Glomerular visceral epithelial cell (primary cell): ENCODE results near the gene CLDN9.

ENCODE experiments used
- DNase-seq: peaks from one replicate; pipeline ENCODE4 v3.0.0-alpha.2; 2016; ENCODE audit errors: extremely low spot score

CLDN9 gene

DNA sequence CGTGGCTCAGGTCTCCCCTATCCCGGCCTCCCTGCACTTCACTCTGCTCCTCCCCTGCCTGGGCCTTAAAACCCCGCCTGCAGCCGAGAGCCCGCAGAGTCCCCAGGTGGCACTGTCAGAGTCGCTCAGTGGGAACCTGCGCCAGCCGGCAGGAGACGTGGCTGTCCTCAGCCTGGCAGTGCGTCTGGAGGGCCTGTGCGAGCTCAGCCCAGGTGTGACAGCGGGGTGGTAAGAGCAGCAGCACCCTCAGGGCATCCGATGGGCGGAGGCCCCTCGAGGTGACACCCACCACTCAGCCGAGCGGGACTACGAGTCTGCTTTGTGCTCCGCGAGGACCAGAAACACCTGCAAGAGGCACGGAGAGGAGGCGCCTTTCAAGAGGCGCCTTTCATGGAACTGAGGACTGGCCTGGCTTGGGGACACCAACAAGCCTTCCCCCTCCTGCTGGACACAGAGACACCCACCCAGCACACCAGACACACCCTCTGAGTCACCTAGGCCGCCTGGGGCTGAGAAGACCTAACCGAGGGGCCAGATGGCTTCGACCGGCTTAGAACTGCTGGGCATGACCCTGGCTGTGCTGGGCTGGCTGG is at the start of gene CLDN9:
Gene CLDN9, plus strand, starts transcription at position 96 of the 593 bp plus-strand sequence. Its CDS starts 440 bp downstream, at position 536.
- DNase-seq: no peak

DNA sequence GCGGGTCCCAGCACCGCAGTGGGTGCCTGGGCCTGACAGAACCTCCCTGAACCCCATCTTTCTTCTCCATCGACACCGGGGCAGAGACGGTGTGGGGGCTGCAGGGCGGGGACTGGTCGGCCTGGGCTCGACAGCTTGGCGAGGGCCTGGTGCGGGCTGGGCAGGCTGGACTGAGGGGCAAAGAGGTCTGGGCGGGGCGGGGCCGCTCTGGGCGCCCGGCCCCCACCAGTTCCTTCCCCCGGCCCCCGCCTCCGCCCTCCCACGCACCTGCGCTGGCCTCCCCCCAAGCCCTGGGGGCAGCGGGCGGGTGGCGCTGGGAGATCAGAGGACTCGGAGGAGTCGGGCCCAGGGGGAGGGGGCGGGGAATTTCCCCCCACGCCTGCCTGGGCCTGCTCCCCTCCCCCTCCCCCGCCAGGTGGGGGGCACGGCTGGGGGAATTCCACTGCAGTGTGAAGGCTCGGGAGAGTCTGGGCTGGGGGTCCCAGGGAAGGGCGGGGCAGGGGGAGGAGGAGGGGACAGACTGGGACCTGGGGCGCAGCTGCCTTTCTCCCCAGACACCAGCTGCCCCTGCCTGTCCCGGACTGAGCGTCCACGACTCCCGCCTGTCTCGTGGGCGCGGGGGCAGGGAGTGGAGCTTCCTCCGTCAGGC is 49.5 kb upstream of the CLDN9 start:
- no peak for DNase-seq

DNA sequence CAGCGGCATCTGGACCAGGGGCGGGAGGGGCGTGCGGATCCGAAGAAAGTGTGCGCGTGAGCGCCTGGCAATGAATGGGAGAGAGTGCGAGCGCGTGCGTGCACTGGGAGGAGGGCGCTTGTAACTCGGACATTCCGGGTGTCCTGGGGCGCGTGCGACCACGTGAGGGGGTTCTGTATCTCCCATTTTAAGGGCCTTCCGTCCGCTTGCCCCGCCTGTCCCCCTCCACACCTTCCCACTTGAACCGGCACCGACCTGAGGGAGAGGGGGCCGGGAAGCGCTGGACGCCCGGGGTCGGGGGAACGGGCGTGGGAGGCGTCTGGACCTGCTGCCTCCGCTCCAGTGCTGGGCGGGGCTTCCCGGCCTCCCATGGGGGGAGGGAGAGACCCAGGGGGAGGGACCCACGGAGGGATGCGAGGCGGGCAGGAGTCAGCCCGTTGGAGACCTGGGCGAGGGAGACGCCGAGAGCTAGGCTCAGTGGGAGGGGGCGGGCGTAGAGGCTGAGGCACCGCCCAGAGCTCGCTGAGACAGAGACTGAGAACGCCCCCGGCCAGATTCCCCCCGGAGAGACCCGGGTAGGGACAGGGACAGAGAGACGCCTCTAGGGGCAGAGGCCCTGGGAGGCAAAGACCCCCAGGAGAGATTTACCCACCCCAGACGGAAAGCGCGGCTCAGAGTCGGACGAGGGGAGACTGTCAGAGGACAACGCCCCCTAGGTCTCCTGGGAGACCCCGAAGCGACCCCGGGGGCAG is 48.8 kb upstream of the CLDN9 start, which contains the start of gene KREMEN2:
Gene KREMEN2, plus strand, starts transcription at position 553 of the 752 bp plus-strand sequence. CDS start 246 bp downstream, outside the sequence.
- peak; percentile 65 for DNase-seq

DNA sequence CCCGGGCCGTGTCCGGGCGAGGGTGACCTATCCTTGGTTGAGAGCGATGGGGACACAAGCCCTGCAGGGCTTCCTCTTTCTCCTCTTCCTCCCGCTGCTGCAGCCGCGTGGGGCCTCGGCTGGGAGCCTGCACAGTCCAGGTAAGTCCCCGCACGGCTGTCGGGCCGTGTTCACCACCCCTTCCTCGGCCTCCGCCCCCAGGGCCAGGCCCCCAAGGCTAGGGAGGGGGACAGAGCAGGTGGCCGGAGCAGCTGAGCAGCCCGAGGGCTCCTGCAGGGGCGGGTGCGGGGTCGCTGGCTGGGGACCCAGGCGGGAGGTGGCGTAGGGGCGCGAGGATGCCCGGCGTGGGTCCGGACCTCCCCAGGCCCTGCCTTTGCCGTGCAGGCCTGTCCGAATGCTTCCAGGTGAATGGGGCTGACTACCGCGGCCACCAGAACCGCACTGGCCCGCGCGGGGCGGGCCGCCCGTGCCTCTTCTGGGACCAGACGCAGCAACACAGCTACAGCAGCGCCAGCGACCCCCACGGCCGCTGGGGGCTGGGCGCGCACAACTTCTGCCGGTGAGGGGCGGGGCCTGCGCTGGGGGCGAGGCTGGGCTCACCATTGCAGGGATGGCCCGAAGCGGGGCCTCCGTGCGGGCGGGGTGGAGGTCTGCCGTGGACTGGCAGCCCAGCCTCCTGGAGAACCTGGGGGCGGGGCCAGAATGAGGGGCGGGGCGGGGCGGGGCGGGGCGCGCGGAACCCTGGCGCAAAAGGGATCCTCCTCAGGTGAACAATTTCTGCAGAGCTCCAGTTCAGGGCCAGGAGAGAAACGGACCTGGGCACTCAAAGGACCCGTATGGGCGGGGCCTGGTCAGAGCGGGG is 48.0 kb upstream of the CLDN9 start:
- peak; percentile 70 for DNase-seq

DNA sequence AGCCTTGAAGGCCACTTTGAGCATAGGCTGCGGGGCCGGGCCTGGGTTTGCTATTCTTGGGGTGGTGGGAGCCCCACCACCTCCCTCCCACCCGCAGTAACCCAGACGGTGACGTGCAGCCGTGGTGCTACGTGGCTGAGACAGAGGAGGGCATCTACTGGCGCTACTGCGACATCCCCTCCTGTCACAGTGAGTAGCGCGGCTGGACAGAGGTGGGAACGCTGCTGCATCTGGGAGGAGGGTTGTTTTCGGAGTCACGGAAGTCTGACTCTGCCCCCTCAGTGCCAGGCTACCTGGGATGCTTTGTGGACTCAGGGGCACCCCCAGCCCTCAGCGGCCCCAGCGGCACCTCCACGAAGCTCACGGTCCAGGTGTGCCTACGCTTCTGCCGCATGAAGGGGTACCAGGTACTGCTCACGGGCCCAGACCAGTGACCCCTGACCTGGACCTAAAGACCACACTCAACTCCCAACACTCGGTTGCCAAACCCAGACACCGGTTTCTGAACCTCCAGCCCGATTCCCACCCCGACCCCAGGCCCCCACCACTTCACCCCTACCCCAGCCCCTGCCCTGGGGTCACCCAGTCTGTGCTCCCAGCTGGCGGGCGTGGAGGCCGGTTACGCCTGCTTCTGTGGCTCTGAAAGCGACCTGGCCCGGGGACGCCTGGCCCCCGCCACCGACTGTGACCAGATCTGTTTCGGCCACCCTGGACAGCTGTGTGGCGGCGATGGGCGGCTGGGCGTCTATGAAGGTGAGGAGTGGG is 46.5 kb upstream of the CLDN9 start:
- DNase-seq: no peak

DNA sequence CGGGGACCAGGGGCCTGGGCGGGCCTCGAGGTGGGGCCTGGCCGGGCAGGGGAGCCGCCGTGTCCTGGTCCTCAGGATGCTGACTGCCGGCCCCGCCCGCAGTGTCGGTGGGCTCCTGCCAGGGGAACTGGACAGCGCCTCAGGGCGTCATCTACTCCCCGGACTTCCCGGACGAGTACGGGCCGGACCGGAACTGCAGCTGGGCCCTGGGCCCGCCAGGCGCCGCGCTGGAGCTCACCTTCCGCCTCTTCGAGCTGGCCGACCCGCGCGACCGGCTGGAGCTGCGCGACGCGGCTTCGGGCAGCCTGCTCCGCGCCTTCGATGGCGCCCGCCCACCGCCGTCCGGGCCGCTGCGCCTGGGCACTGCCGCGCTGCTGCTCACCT is 45.9 kb upstream of the CLDN9 start:
- DNase-seq: no peak

- no peak for DNase-seq
These were observed 45.5 kb upstream of the CLDN9 start for GRCh38 chr16:2967211-2967631.

- no peak for DNase-seq
These were observed 45.0 kb upstream of the CLDN9 start for GRCh38 chr16:2967721-2968161.

GRCh38 chr16:2968368-2968737 is 44.4 kb upstream of the CLDN9 start:
- DNase-seq: no peak

- DNase-seq: peak; percentile 92
These were observed 43.8 kb upstream of the CLDN9 start, which contains the start of gene PAQR4 for GRCh38 chr16:2968738-2969544. Gene PAQR4 (plus strand): TSS chr16:2969348. CDS start chr16:2969675, 327 bp downstream.

- DNase-seq: peak; percentile 75
These were observed 42.9 kb upstream of the CLDN9 start for GRCh38 chr16:2969545-2970521.

- no peak for DNase-seq
These were observed 42.2 kb upstream of the CLDN9 start for GRCh38 chr16:2970563-2970962.

GRCh38 chr16:2971134-2971984 is 41.4 kb upstream of the CLDN9 start:
- no peak for DNase-seq

GRCh38 chr16:2971985-2972784 is 40.5 kb upstream of the CLDN9 start:
- DNase-seq: no peak

DNA sequence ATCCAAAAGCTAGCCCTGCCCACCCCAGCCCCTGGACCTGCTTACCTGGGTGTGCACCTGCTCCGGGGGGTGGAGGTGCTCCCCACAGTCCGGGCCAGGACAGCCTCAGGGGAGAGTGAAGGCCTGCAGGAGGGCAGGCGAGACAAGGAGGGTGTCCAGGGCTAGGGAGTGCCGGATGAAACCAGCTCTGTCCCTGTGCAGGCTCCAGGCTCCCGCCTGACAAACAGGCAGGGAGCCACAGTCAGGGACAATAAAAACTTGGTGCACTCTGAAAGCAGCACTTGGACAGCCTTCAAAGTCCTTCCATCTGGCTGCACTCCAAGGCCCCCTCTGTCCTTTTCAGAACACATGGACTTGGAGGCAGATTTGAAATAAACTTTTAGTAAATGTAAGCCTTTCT is 39.6 kb upstream of the CLDN9 start:
- DNase-seq: no peak

- no peak for DNase-seq
These were observed 39.0 kb upstream of the CLDN9 start for GRCh38 chr16:2973605-2974318.
